Brain microvascular endothelial cell (primary cell): ENCODE measurements around the gene FBXL3.

Source experiments
- DNase-seq: peaks from one replicate; pipeline ENCODE4 v3.0.0-alpha.2; 2020
- H3K27ac ChIP-seq: fragments of 250-450 bp; sonication (Bioruptor Pico); 2 replicates; pipeline ENCODE4 v1.5.1; 2020; ENCODE audit warnings: mild to moderate bottlenecking, moderate library complexity
- H3K27me3 ChIP-seq: fragments of 250-450 bp; sonication (Bioruptor Pico); replicated peaks from 2 replicates; pipeline ENCODE4 v1.5.1; 2020; ENCODE audit warnings: mild to moderate bottlenecking
- H3K36me3 ChIP-seq: fragments of 250-450 bp; sonication (Bioruptor Pico); replicated peaks from 2 replicates; pipeline ENCODE4 v1.5.1; 2020; ENCODE audit warnings: mild to moderate bottlenecking
- H3K4me3 ChIP-seq: 2 replicates; pipeline ENCODE4 v1.5.1; 2011; ENCODE audit warnings: low read depth, mild to moderate bottlenecking, control low read depth, low read length, moderate library complexity
- in situ Hi-C: cut with HindIII; loops from 2 replicates; pipeline ENCODE4 v1.10.0; 2017; ENCODE audit warnings: low sequenced_read_pairs, low pct_ligation_motif_present
- TF ChIP-seq, protein P1 (sequence below): IDR thresholded peaks from 2 replicates; pipeline ENCODE4 v1.5.1; 2011; ENCODE audit warnings: low read depth, mild to moderate bottlenecking, moderate library complexity, low read length, control low read depth, inconsistent platforms; ENCODE audit errors: missing control alignments

Gene FBXL3

DNA sequence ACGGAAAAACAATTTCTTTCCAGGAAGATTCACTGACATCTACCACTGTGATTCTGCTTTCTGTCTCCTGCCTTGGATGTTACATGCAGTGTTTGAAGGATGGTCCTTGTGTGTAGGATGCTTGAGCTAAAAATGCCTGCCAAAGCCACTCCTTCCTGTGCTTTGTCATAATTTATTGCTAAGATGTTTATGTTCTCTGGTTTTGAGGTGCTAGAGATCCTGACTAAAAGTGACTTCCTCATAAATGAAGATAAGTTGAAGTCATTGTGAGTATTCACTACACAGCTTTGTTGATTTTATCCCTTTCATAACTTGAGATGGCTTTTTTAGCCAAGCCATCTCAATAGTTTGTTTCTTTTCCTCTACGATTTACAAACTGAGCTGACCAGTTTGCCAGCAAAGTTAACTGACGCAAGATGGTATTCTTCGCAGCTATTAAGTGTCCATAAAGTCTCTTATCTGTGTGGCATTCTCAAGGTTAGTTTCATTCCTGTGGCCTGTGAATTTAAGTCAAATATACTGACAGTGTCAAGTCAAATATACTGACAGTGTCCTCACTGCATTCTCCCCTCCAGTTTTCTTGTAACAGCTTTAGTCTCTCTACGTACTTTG, 15.7 kb upstream of the FBXL3 start:
- in situ Hi-C loops, result no loop called here
- no peaks in the 10 kb centered on the region for H3K36me3 ChIP-seq
- H3K4me3 ChIP-seq, result no peak overlapping the region
- H3K27me3 ChIP-seq, result no peaks in the 10 kb centered on the region
- no peak for DNase-seq
- TF ChIP-seq, protein P1, sequence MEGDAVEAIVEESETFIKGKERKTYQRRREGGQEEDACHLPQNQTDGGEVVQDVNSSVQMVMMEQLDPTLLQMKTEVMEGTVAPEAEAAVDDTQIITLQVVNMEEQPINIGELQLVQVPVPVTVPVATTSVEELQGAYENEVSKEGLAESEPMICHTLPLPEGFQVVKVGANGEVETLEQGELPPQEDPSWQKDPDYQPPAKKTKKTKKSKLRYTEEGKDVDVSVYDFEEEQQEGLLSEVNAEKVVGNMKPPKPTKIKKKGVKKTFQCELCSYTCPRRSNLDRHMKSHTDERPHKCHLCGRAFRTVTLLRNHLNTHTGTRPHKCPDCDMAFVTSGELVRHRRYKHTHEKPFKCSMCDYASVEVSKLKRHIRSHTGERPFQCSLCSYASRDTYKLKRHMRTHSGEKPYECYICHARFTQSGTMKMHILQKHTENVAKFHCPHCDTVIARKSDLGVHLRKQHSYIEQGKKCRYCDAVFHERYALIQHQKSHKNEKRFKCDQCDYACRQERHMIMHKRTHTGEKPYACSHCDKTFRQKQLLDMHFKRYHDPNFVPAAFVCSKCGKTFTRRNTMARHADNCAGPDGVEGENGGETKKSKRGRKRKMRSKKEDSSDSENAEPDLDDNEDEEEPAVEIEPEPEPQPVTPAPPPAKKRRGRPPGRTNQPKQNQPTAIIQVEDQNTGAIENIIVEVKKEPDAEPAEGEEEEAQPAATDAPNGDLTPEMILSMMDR, result no peak
- H3K27ac ChIP-seq, result no peak overlapping the region

DNA sequence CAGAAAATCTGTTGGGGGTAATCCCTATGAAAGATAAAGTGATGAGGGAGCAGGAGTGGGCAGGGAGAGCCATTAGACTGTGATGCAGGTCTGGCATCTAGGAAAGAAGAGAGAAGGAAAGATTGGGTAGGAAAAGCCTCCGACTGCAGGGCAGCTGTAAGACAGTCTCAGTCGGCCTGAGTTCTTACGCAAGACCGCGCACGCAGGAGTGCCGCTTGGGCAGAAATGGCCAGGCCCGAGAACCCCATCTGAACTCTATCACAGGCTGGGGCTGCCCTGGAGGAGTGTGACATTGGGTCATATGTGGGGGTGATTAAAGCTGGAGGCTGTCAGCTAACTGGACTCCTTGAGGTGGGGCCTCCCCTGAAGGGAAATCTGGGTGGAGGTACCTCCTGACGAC, 13.9 kb upstream of the FBXL3 start:
- TF ChIP-seq, protein P1, result no peak

DNA sequence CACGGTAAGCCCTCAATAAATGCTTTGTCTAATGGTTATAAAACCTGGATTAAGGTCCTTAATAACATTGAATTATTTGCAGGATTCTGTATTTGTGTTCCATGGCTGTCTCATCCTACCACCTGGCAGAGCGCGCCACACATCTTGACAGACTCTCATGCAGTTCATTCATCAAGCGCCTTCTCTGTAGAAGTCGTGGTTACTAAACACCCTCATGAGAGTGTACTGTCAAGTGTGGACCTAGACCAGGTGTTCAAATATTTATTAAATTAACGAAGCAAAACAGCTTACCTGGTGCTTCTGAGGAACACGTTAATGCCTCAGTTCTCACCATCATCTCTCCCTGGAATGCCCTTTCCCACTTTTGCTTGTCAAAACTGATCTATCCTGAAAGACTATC, 13.1 kb upstream of the FBXL3 start:
- in situ Hi-C loops, result no loop called here
- Histone ChIP-seq H3K36me3 (no peaks in the 10 kb centered on the region), H3K27ac (no peak overlapping the region), H3K4me3 (no peak overlapping the region), H3K27me3 (no peaks in the 10 kb centered on the region)
- no peak for DNase-seq
- TF ChIP-seq, protein P1, result no peak

More for the DNA sequence above, 13.9 kb upstream of the FBXL3 start:
- no peaks in the 10 kb centered on the region for H3K27me3 ChIP-seq
- no peak overlapping the region for H3K4me3 ChIP-seq
- in situ Hi-C loops, result no loop called here
- no peak for DNase-seq
- H3K36me3 ChIP-seq, result no peaks in the 10 kb centered on the region
- no peak overlapping the region for H3K27ac ChIP-seq

DNA sequence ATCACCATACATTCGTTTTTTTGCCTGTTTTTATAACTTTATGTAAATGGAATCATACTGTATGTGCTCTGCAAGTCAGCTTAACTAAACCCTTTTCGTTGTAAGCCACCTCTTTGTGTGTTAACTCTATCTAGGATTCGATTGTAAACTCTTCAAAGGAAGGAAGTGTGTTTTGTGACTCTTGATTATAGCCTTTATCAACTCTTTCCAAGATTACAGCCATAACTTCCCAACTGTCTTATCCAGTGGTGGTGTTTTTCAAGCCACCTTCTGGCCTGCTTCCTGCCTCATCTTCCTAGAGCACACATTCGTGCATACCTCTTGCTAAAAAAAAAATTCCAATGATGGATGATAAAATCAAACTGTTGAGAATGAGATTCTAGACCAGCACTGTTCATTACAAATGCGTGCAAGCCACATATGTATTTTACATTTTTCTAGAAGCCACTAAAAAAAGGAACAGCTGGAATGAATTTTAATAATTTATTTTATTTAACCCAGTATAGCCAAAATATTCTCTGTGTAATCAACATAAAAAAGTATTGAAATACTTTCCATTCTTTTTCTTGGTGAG, 12.0 kb upstream of the FBXL3 start:
- TF ChIP-seq, protein P1, result no peak
- Histone ChIP-seq H3K27ac (no peak overlapping the region), H3K36me3 (no peaks in the 10 kb centered on the region), H3K4me3 (no peak overlapping the region), H3K27me3 (no peaks in the 10 kb centered on the region)
- DNase-seq, result no peak
- in situ Hi-C loops, result no loop called here

DNA sequence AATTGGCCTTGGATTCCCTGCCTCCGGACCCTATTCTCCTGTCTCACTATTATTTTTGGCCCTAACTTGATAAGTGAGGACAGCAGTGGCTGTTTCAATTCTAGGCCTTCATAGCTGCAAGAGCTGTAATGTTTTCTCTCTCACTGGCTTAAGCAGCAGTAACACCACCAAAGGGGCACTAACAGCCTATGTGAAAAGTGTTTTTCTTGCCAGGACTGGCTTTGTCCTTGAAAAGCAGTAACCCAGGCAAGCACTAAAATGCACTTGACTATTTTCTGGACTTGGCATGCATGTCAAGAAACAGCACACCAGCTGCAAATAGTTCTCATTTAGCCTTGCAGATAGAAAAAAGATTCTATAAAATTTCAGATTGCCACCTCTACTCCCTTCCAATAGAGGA, 9.3 kb upstream of the FBXL3 start:
- TF ChIP-seq, protein P1, result no peak
- in situ Hi-C loops, result no loop called here
- DNase-seq, result no peak
- no peaks in the 10 kb centered on the region for H3K36me3 ChIP-seq
- no peaks in the 10 kb centered on the region for H3K27me3 ChIP-seq
- H3K4me3 ChIP-seq, result no peak overlapping the region
- H3K27ac ChIP-seq, result no peak overlapping the region

DNA sequence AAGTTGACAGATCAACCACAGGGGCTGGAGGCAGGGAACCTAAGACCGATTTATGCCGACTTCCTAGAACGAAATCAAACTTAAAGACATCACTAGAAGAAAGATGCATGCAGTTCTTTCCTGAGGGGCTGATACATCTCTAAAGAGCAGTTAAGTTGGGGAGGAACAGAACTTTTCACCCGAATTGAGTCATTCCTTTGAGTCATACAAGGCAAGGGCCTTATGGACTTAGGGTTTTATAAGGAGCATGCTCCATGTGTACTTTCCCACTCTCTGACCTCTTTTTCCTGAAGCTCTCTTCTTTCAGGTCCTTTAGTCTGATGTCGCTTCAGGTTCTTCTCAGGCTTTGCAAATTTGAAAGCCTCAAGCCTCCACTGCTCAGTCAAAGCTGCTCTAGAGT, 7.9 kb upstream of the FBXL3 start:
- H3K27ac ChIP-seq, result no peak overlapping the region
- DNase-seq, result peak; percentile 55
- in situ Hi-C loops, result no loop called here
- H3K27me3 ChIP-seq, result no peaks in the 10 kb centered on the region
- H3K4me3 ChIP-seq, result no peak overlapping the region
- TF ChIP-seq, protein P1, result no peak
- no peaks in the 10 kb centered on the region for H3K36me3 ChIP-seq
